DLD1 (cell line): Measurements from ENCODE around the gene SLIT3.
"Not testable (repeated sequence)": the region's sequence is repeated elsewhere in the genome, so short reads cannot be mapped to it uniquely, and the experiment has no call there.

Experiments
- in situ Hi-C: cut with HindIII; loops from 2 replicates; pipeline ENCODE4 v1.10.0; 2017; ENCODE audit warnings: low sequenced_read_pairs

The SLIT3 gene

DNA sequence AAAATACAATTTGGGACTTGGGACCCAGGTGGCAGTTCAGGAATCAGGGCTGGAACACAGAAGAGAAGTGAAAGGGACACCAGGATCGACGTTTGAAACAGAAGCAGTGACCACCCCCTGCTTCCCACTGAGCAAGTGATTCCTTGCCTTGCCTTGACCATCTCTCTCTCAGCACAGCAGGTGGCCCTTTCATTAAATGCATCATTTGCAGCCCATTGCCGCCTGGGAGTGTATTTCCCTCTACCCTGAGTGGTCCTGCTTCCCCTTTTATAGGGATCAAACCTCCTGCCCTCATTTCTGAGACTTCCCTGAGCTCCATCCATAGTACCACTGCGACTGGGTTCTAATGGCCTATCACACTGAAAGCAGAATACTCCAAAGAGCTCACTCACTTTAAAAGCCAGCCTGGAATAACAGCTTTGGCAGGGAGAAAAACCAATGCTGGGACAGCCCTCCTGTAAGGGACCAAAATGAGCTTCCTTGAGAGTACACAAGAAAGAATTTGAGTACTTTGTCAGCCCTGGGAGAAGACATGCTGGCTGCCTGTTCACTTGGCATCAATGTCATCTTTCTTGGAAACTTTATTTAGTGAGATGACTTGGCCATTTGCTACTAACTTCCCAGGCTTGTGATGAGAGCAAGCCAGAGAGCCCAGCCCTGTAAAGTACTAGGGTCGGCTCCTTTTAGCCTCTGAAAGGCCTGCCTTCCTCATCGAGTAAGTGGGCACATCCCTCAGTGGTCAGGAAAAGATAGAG is 149.7 kb downstream of the SLIT3 start:
- in situ Hi-C loops, result no loop called here

DNA sequence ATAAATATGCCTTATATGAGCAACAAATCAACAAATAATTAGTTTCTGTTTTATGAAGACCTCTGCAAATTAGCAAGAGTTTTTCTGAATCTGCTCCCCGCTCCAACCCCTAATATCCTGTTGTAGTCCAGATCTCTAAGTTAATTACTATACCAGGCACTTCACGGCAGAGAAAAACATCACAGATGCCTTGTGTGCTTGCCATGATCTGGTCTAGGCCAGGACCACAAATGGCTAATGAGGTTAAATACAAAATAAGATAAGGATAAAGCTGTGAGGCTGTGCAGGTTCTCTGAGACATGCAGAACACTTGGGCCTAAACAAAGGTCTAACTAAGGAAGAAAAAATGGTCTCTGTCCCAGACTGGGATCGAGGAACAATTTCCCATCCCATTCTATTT is 150.8 kb downstream of the SLIT3 start:
- in situ Hi-C loops, result no loop called here

DNA sequence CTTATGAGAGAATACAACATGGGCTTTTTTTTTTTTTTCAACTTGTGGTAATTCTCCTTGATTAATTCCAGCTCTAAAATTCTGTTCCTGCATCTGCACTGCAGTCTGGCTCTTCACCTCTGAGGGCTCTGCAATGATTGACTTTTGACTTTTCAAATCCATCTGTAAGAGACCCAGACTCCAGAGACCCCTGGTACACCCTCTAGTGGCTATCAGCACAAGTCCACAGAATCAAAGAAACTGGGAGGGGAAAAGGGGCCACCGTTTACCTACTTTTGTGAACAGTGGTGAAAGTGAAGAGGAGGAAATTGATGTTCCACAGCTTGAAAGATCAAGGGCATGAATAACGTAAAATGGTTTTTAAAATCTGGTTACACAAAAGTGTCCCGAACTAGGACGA is 151.6 kb downstream of the SLIT3 start:
- in situ Hi-C loops, result no loop called here

DNA sequence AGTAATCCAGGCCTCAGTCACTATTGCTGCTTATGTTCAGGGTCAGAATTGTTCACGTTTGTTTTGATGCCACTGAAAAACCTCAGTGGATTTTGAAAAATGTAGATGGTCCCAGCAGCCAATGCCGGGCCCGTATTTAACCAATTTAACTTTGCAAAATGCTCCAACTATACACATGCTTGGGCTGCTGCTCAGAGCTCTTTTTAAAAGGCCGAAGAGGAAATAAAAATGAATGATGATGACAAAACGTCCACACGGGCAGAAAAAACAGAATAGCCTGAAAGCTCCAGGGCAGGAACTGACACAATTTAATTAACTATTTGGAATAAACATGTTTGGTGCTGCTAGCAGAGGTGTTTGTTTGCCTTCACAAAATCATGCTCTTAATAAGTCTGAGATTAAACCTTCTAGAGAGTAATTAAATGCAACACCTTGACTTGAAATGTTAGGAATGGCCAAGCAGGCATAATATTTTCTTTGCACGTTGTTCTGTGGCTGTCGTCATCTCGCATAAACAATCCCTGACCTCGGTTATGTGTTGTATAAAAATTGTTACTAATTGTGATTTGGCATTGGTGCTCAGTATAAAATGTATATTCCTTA is 152.7 kb downstream of the SLIT3 start:
- in situ Hi-C loops, result no loop called here

DNA sequence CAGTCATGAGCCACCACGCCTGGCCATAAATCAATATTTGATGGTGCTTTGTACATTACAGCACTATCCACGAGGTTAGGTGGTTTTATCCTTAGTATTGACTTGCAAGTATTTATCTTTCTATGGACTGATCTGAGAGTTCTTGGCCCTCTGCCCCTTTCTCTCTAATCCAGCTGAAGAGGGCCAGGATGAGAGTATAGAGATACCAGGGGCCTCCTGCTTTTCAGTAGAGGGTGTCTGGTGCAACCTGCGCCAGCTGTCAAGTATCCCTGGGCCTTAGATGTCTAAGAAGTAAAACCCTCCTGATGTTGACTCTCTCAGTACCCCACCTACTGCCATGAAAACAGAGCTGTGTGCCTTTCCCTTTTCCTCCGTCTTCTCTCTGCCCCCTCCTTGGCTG is 153.4 kb downstream of the SLIT3 start:
- in situ Hi-C loops, result no loop called here

DNA sequence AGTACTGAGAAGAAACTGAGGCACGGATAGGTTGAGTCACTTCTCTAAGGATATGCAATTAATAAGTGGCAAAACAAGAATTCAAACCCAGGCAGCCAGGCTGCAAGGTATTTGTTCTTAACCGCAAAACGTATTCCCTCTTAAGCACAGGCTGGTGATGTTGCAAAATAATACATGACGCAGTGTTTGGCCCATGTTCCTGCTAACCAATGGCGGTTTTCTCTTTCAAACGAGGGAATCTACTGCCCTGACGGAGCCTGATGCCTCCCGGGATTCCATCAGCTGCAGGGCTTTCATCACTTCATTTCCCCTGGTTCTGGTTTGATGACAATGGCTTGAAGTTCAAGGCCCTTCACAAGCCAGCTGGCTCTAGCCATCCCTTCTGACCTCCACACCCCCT is 154.8 kb downstream of the SLIT3 start:
- in situ Hi-C loops, result no loop called here

DNA sequence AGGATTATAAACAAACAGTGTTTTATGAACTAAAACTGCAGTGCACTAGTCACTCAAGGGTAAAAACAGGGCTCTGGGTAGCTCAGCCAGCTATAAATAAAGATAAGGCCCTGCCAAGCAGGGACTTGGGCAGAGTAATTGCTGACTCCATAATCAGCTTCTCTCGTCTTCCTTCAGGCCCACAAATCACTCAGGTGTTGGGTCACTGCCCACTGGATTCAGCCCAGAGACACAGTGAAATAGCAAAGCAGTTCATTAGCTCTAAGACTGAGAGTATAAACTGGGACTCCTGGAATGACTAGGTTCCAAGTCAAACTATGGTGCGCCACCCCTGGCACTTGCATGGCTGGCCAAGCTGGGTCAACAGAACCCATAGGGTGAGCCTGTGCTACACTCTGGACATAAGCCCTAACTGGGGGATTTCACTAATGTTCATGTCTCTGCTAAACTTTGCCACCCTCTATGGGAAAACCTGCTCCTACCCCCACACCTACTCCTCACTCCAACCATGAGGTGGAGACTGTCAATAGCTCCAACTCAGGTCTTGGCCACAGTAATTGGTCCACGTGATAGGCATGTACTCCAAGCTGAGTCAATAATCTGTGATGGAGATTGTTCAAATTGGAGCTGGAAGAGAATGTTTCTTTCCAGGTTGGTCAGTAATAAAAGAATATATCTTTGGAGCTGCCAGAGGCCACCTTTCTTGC is 158.5 kb downstream of the SLIT3 start:
- in situ Hi-C loops, result no loop called here

DNA sequence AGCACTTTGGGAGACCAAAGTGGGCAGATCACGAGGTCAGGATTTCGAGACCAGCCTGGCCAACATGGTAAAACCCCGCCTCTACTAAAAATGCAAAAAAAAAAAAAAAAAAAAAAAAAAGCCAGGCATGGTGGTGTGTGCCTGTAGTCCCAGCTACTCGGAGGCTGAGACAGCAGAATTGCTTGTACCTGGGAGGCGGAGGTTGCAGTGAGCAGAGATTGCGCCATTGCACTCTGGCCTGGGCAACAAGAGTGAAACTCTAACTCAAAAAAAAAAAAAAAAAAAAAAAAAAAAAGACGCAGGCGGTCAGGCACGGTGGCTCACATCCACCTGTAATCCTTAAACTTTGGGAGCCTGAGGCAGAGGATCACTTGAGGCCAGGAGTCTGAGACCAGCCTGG is 160.7 kb downstream of the SLIT3 start:
- in situ Hi-C loops, result not testable (repeated sequence)

DNA sequence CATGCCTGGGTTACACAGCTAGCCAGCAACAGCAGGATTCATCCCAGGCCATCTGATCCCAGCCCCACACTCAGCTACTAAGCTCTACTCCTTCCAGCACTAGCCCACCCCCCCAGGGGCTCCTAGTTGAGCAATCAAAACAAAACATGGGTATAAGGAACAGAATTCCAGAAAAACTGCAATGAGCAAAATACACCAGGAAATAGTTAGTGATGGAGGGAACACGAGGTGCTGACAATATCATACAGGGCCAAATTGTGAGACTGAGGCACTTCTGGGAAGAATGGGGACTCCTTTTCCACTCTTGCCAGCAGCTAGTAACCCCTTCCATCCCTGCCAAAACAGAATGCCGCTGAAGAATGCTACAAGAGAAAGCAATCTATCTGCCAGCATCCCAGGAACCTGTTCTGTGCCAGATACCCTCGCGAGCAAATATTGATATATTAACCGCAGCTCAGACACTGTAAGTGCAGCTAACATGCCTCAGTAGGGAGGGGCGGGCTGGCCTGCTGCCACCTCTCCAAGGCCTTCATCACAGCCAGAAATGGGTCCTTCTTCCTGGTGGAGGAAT is 161.4 kb downstream of the SLIT3 start:
- in situ Hi-C loops, result no loop called here

DNA sequence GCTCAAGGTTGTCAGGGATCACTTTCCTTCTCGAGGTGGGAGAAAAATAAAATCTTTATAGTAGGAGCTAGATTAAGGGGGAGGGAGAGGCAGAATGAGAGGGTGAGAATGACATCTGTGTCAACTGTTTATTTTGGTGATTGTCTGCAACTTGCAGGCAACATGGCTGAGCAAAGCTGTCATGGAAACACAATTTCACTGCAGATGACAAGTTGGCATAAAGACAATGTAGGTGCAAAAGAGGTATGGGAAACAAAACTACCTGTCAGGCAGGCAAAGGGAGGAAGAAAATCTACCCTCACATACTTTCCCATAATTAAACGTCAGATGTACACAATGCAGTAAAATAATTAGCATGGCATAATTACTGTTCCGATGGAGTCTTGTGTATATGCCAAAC is 167.4 kb downstream of the SLIT3 start:
- in situ Hi-C loops, result no loop called here

DNA sequence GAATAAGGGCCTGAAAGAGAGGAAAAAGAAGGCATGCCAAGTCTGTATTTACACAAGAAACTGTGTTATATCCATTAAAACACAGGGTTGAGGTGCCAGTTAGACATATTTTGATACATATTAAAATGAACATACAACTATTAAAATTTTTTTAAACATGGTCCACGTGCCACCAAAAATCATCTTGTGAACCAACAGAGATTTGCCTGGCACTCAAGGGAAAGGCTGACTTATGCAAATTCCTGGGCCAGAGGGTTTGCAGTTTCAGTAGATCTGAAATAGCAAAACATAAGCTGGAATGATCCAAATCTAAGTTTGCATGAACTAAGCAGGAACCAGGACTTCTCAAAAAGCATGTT is 168.7 kb downstream of the SLIT3 start:
- in situ Hi-C loops, result no loop called here

DNA sequence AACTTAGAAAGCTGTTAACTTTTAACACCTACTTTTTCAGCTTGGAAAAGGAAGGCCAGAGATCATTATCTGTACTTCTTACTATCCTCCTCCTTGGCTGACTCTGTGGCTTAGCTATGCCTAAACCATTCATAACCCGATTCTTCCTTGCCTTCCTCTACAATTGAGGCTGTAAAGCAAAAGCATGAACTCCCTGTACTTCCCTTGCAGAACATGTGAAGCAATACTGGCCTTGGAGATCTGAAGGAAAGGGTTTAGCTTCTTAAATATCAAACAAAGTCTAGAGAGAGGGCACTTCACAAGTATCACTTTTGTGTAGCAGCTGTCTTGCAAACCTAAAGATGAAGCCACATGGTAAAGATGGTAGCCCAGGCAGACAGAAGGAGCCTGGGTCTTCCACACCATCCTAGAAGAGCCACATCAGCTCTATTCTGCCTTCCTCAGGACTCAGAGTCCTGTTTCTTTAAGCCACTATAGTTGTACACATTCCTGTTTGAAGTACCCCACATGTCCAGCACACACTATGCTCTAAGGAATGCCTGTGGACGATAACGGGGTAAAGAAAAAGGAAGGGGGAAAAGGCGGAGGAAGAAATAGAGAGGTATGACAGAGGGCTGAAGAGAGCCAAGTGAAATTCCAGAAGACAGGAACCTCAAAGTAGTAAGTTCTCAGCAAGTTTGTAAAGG is 169.2 kb downstream of the SLIT3 start:
- in situ Hi-C loops, result no loop called here

DNA sequence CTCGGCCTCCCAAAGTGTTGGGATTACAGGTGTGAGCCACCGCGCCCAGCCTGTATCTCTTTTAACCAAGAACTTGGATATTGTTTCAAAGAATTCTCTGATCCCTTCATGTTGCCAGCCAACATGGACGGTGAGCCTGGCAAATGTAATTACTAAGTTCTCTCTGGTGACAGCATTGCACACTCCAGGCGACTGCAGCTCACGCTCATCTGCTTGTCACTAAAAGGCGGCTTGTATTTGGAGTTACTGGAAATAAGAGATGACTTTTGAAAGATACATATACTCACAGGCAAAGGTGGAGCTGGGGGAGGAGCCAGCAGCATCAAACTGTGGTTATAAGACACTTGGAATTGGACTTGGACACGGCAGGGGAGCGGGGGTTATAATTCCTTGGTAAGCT is 172.3 kb downstream of the SLIT3 start:
- in situ Hi-C loops, result no loop called here

DNA sequence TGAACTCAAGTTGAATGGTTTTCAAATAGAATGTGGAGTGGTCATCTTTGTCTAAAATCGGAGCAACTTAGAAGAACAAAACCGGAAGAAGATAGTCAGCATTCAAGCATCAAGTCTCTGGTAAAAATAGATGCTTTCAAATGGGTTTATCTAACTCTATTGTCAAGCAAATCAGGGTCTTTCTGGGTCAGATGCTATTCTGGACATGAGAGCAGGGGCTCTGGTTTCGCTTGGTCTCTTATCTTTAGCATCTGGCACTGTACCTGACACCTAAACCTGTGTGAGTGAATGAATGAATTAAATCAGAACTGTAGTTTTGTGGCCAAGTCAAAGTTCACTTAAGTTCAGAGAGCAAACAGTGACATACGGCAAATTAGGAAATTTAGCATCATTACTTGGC is 173.5 kb downstream of the SLIT3 start:
- in situ Hi-C loops, result no loop called here

DNA sequence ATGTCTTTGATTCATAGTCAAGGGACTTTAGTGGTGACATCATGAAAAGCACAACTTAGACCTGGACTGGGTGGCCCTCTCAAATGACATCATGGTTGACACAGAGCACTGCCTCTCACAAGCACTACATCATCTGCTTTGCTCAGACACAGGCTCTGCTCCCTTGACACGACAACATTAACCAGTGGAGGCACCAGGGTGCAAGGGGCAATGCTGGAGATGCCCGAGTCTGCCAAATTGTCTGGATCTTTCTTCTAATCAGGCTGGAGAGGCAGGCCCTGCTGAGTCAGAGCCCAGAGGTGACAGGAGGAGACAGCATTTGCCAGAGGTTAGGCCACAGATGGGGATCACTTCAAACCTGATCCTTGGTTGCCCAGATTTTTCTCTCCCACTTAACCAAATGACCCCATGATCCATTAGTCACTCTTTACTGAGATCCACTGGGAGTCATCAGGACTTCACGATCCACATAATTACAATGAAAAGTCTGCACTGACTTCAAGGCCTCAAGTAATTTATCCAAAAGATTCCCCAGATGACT is 174.4 kb downstream of the SLIT3 start:
- in situ Hi-C loops, result no loop called here

DNA sequence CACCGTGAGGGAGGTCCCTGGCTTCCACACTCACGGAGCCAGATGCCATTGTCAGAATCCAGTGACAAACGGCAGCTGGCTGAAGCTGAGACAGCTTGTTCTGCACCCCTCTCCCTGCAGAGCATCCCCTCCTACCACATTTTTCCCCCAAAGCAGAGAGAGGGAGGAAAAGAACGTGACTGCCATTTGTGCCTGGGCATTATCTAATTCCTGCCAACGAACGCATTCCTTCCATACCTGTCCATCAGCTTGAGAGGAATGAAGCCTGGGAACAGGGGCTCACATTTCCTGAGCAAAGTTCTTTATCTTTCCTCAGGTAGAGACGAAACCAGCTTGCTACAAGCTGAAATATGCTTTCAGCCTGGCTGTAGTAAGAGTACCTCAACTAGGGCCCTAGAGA is 175.4 kb downstream of the SLIT3 start:
- in situ Hi-C loops, result no loop called here

DNA sequence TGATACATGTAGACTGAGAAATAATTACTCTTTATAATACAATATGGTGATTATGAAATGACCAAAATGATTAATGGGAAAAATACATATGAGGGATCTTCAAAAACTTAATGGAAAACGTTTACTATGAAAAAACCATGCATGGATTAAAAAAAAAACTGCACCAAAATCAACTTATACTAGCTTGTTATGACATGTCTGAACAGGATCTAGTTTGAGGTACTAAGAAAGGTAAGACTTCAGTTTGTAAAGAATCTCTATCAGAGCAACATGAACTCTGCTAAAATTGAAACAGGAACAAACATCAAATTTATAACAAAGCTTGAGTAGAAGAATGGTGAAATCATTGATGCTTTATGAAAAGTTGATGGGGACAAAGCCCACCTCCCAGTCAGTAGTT is 178.0 kb downstream of the SLIT3 start:
- in situ Hi-C loops, result no loop called here

DNA sequence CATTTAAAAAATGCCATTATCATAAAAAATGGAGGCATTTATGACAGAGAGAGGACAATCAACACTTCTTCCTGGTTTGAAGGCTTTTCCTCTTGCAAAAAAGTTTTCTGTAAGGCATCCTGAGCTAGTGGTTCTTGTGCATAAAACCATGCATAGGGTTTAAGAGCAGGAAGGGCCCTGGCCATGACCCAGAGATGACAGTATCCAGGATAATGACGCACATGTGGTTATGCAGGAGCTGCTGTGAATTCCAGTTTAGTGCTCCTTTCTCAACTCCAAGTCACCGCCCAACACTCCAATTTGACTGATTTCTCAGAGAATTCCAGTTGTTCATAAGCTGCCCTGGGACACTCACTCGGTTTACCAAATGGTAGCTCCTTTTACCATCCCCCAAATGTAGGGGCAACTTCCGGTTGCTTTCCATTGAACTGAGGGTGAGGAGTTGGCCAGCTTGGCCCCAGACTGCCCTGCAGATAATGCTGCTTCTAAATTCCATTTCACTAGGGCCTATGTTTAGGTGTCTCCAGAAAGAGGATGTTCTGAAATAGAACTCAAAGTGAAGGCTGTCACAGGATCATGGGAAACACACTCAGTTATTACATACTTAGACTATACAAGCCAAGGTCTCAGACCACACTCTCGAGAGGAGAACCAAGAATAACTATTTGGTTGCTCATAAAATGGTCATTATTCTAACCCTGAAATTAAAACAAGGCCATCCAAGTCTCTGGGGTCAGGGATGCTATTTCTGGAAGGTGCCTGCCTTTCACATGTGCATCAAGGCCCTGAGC is 179.1 kb downstream of the SLIT3 start:
- in situ Hi-C loops, result no loop called here

DNA sequence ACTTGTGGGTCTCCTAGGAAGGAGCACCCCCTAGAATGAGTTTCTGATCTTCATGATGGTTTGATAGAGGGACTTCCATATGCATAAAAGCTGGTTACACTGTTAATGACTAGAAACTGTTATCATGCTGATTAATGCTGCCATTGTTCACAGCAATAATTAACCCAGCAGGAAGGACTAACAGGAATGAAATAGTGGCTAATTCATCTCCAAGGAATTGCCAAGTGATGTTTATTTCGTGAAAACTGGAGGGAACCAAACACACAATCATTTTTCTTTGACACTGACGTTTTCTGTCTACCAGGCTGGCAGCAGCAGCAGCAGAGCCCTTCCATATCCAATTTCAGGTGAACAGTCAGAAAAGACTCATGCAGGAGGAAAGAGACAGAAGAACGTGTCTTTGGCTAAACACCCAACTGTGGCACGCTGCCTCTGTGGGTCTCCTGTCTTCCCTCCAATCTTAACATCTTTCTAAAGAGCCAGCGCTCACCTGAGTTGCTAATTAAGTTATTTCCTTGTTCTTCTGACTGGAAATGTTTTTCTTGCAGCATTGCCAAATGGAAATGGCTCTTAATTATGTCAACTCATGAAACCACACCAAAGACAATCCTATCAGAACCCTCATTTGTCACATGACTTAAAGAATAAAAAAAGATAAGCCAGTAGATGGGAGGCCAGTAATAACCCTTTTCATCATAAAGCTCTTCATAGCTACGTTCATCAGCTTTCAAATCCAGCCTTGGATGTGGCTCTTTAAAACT is 181.5 kb downstream of the SLIT3 start:
- in situ Hi-C loops, result no loop called here
